Type B pancreatic cell (in vitro differentiated cells): ENCODE measurements around the gene PCDH15. TPM values are rescaled to one million over a fixed set of nuclear protein-coding genes. Genes with fewer than 3 reads are reported as not detected.

Experiments used
- DNase-seq: peaks from one replicate; pipeline ENCODE4 v3.0.0; 2021; ENCODE audit warnings: mixed read lengths; ENCODE audit not compliant: unreplicated experiment; ENCODE audit errors: extremely low spot score
- H3K27ac Mint-ChIP-seq: 2 replicates; pipeline ENCODE4 v1.8.0; 2021; ENCODE audit warnings: mild to moderate bottlenecking, mixed read lengths
- H3K27me3 Mint-ChIP-seq: 2 replicates; pipeline ENCODE4 v1.8.0; 2021; ENCODE audit warnings: mixed read lengths
- H3K36me3 Mint-ChIP-seq: 2 replicates; pipeline ENCODE4 v1.8.0; 2021; ENCODE audit warnings: mixed read lengths
- H3K4me1 Mint-ChIP-seq: one replicate; pipeline ENCODE4 v1.8.0; 2021; ENCODE audit warnings: mixed read lengths; ENCODE audit not compliant: unreplicated experiment
- H3K4me3 Mint-ChIP-seq: 2 replicates; pipeline ENCODE4 v1.8.0; 2021; ENCODE audit warnings: mild to moderate bottlenecking, mixed read lengths
- H3K9me3 Mint-ChIP-seq: 2 replicates; pipeline ENCODE4 v1.8.0; 2021; ENCODE audit warnings: mixed read lengths
- CTCF ChIP-seq: fragments of 200-600 bp; sonication (generic); conservative IDR thresholded peaks from 2 replicates; pipeline ENCODE4 v1.5.0; 2021; ENCODE audit warnings: antibody characterized with exemption, mild to moderate bottlenecking
- total RNA-seq: library from RNA; stranded (reverse); gene quantifications from 2 replicates; pipeline ENCODE4 v1.2.1, GENCODE V29; 2021; ENCODE audit warnings: low replicate concordance

PCDH15 gene
- total RNA-seq, 1 donor from 2014 or later: 3.5 TPM

- Mint-ChIP-seq H3K4me1 (peaks cover 4% of the 10 kb centered on the region), H3K27ac (peak overlapping the region; percentile 4), H3K27me3 (no peaks in the 10 kb centered on the region), H3K9me3 (peaks cover 5% of the 10 kb centered on the region), H3K36me3 (no peaks in the 10 kb centered on the region), H3K4me3 (no peak overlapping the region)
- DNase-seq: no peak
- TF ChIP-seq CTCF: no peak
These were observed 706.7 kb downstream of the PCDH15 start for GRCh38 chr10:54094321-54094720.

- Mint-ChIP-seq H3K9me3 (peaks cover 5% of the 10 kb centered on the region), H3K36me3 (no peaks in the 10 kb centered on the region), H3K27ac (no peak overlapping the region), H3K4me3 (no peak overlapping the region), H3K27me3 (no peaks in the 10 kb centered on the region), H3K4me1 (peaks cover 4% of the 10 kb centered on the region)
- no peak for TF ChIP-seq CTCF
- DNase-seq: no peak
These were observed 709.8 kb downstream of the PCDH15 start for GRCh38 chr10:54091237-54091636.

GRCh38 chr10:54081950-54082349 is 719.1 kb downstream of the PCDH15 start:
- Mint-ChIP-seq H3K36me3 (no peaks in the 10 kb centered on the region), H3K4me1 (peaks cover 8% of the 10 kb centered on the region), H3K27ac (no peak overlapping the region), H3K27me3 (no peaks in the 10 kb centered on the region), H3K4me3 (no peak overlapping the region), H3K9me3 (no peaks in the 10 kb centered on the region)
- no peak for DNase-seq
- no peak for TF ChIP-seq CTCF

- no peaks in the 10 kb centered on the region for H3K4me1 Mint-ChIP-seq
- H3K27ac Mint-ChIP-seq: no peak overlapping the region
- TF ChIP-seq CTCF: no peak
- H3K27me3 Mint-ChIP-seq: no peaks in the 10 kb centered on the region
- H3K9me3 Mint-ChIP-seq: no peaks in the 10 kb centered on the region
- DNase-seq: no peak
- no peaks in the 10 kb centered on the region for H3K36me3 Mint-ChIP-seq
- no peak overlapping the region for H3K4me3 Mint-ChIP-seq
These were observed 733.7 kb downstream of the PCDH15 start for GRCh38 chr10:54067361-54067760.

- TF ChIP-seq CTCF: no peak
- no peak for DNase-seq
- Mint-ChIP-seq H3K4me3 (no peak overlapping the region), H3K36me3 (no peaks in the 10 kb centered on the region), H3K9me3 (no peaks in the 10 kb centered on the region), H3K27ac (no peak overlapping the region), H3K27me3 (no peaks in the 10 kb centered on the region), H3K4me1 (no peaks in the 10 kb centered on the region)
These were observed 734.4 kb downstream of the PCDH15 start for GRCh38 chr10:54066646-54067045.

- no peak for TF ChIP-seq CTCF
- Mint-ChIP-seq H3K27ac (no peak overlapping the region), H3K36me3 (no peaks in the 10 kb centered on the region), H3K27me3 (no peaks in the 10 kb centered on the region), H3K9me3 (no peaks in the 10 kb centered on the region), H3K4me1 (no peaks in the 10 kb centered on the region), H3K4me3 (no peak overlapping the region)
- DNase-seq: no peak
These were observed 735.9 kb downstream of the PCDH15 start for GRCh38 chr10:54065106-54065505.
